GM12878 (cell line): ENCODE data around the gene LAMA2. TPM values are rescaled to one million over a fixed set of nuclear protein-coding genes. Genes with fewer than 3 reads are reported as not detected.

Experiments used
- ATAC-seq: fragments of 200-7000 bp; cut with Tn5 transposase; 3 replicates; pipeline ENCODE4 v1.9.1; 2020; ENCODE audit warnings: mild to moderate bottlenecking, moderate library complexity
- BruUV-seq: library from RNA; stranded (reverse); fragments of 400-500 nt; replicated peaks from 2 replicates; lab custom pipeline; 2021; lab: Mats Ljungman, UMichigan
- CTCF ChIA-PET: fragments of 300-600 bp; sonication (Branson Sonifier 250); formaldehyde crosslinking; extraction: SDS; loops from one replicate; lab custom pipeline; 2021; ENCODE audit warnings: inconsistent platforms; lab: Yijun Ruan, JAX
- POLR2A ChIA-PET: fragments of 350-600 bp; formaldehyde crosslinking; extraction: SDS; loops from one replicate; lab custom pipeline; 2021; ENCODE audit warnings: inconsistent platforms; lab: Charles Lee
- RAD21 ChIA-PET: fragments of 300-600 bp; sonication (Branson Sonifier 250); formaldehyde crosslinking; loops from one replicate; lab custom pipeline; 2023; ENCODE audit warnings: antibody characterized with exemption; ENCODE audit not compliant: unreplicated experiment; lab: Charles Lee
- SMC1A ChIA-PET: fragments of 300-600 bp; sonication (Branson Sonifier 250); formaldehyde crosslinking; loops from one replicate; lab custom pipeline; 2023; ENCODE audit not compliant: unreplicated experiment, uncharacterized antibody; lab: Charles Lee
- DNase-seq: peaks from one replicate; pipeline ENCODE4 v3.0.0-alpha.2; 2011; ENCODE audit warnings: low read depth, low spot score
- FAIRE-seq: peaks from 3 replicates; lab custom pipeline; 2011; peaks lifted over from hg19 to GRCh38; lab: Jason Lieb, UNC
- H2AFZ ChIP-seq: 2 replicates; pipeline ENCODE4 v1.6.0; 2011; ENCODE audit warnings: low read depth, low read length, control low read depth; ENCODE audit not compliant: control insufficient read depth
- H3K27ac ChIP-seq: 2 replicates; pipeline ENCODE4 v1.5.1; 2011; ENCODE audit warnings: control low read depth; ENCODE audit not compliant: control insufficient read depth, insufficient read depth
- H3K27me3 ChIP-seq, 2 experiments: replicated peaks in 1 of 2; 2 replicates each; pipeline versions ENCODE4 v1.6.0 to v1.6.1; 2011; ENCODE audit warnings: low read length in 1 of 2; ENCODE audit not compliant: control insufficient read depth in 2 of 2, insufficient read depth in 2 of 2
- H3K36me3 ChIP-seq, 2 experiments: 2 replicates each; pipeline ENCODE4 v1.5.1; 2011; ENCODE audit warnings: low read length in 1 of 2; ENCODE audit not compliant: control insufficient read depth in 2 of 2, insufficient read depth in 2 of 2
- H3K4me1 ChIP-seq: 2 replicates; pipeline ENCODE4 v1.6.1; 2011; ENCODE audit warnings: mild to moderate bottlenecking, low read length, moderate library complexity, mixed read lengths; ENCODE audit not compliant: control insufficient read depth, insufficient read depth
- H3K4me2 ChIP-seq: 2 replicates; pipeline ENCODE4 v1.6.0; 2011; ENCODE audit warnings: control low read depth; ENCODE audit not compliant: control insufficient read depth, insufficient read depth
- H3K4me3 ChIP-seq: fragments of 200-600 bp; sonication (generic); 2 replicates; pipeline ENCODE4 v1.5.1; 2016
- H3K79me2 ChIP-seq: 2 replicates; pipeline ENCODE4 v1.6.0; 2011; ENCODE audit warnings: low read length; ENCODE audit not compliant: control insufficient read depth, insufficient read depth
- H3K9ac ChIP-seq: 2 replicates; pipeline ENCODE4 v1.8.0; 2011; ENCODE audit warnings: low read length, control low read depth, mixed read lengths; ENCODE audit not compliant: control insufficient read depth, insufficient read depth
- H3K9me3 ChIP-seq: replicated peaks from 3 replicates; pipeline ENCODE4 v1.5.1; 2011; ENCODE audit warnings: mild to moderate bottlenecking, low read length; ENCODE audit not compliant: control insufficient read depth, insufficient read depth
- H4K20me1 ChIP-seq: 2 replicates; pipeline ENCODE4 v1.6.0; 2011; ENCODE audit not compliant: control insufficient read depth, insufficient read depth
- CBX3 ChIP-seq: fragments of 200-600 bp; sonication (generic); IDR thresholded peaks from 2 replicates; pipeline ENCODE4 v1.6.1; 2016; ENCODE audit warnings: low read depth, borderline replicate concordance
- CBX5 ChIP-seq: sonication (generic); IDR thresholded peaks from 2 replicates; pipeline ENCODE4 v1.6.1; 2016; ENCODE audit warnings: low read depth, moderate library complexity, mild to moderate bottlenecking, inconsistent platforms
- EZH2 ChIP-seq: IDR thresholded peaks from 2 replicates; pipeline ENCODE4 v1.6.1; 2012; ENCODE audit warnings: low read depth, mild to moderate bottlenecking, control low read depth, inconsistent platforms, low read length, borderline replicate concordance; ENCODE audit not compliant: control insufficient read depth
- FOXK2 ChIP-seq: fragments of 450-650 bp; IDR thresholded peaks from 2 replicates; pipeline ENCODE4 v1.6.1; 2017; ENCODE audit warnings: mild to moderate bottlenecking, moderate library complexity
- HDAC2 ChIP-seq: fragments of 200-600 bp; sonication (generic); IDR thresholded peaks from 2 replicates; pipeline ENCODE4 v1.6.1; 2017
- HDAC6 ChIP-seq: fragments of 200-600 bp; sonication (generic); IDR thresholded peaks from one replicate; pipeline ENCODE4 v1.8.0; 2017; ENCODE audit warnings: antibody characterized with exemption; ENCODE audit not compliant: unreplicated experiment
- KDM1A ChIP-seq: fragments of 200-600 bp; sonication (generic); IDR thresholded peaks from 2 replicates; pipeline ENCODE4 v1.6.1; 2016; ENCODE audit warnings: borderline replicate concordance
- MYC ChIP-seq: IDR thresholded peaks from 2 replicates; pipeline ENCODE4 v1.6.1; 2011; ENCODE audit warnings: mild to moderate bottlenecking, low read length, moderate library complexity, inconsistent platforms; ENCODE audit not compliant: insufficient read depth, insufficient replicate concordance, insufficient read length, severe bottlenecking
- NFIC ChIP-seq: IDR thresholded peaks from 2 replicates; pipeline ENCODE4 v1.6.1; 2012; ENCODE audit warnings: low read depth, mild to moderate bottlenecking, inconsistent platforms, low read length, moderate library complexity
- NR2F1 ChIP-seq: fragments of 450-650 bp; conservative IDR thresholded peaks from 2 replicates; pipeline ENCODE4 v1.6.1; 2017; ENCODE audit warnings: mild to moderate bottlenecking
- PKNOX1 ChIP-seq: fragments of 450-650 bp; IDR thresholded peaks from 2 replicates; pipeline ENCODE4 v1.6.1; 2016; ENCODE audit warnings: mild to moderate bottlenecking
- RB1 ChIP-seq: fragments of 450-650 bp; formaldehyde crosslinking; IDR thresholded peaks from 2 replicates; pipeline ENCODE4 v1.6.1; 2017; ENCODE audit warnings: mild to moderate bottlenecking, borderline replicate concordance
- RUNX3 ChIP-seq: IDR thresholded peaks from 2 replicates; pipeline ENCODE4 v1.6.1; 2012; ENCODE audit warnings: low read length, inconsistent platforms
- SMAD1 ChIP-seq: fragments of 450-650 bp; IDR thresholded peaks from 2 replicates; pipeline ENCODE4 v1.6.1; 2018; ENCODE audit warnings: mild to moderate bottlenecking, low read depth; ENCODE audit not compliant: partially characterized antibody
- SMC3 ChIP-seq: IDR thresholded peaks from 2 replicates; pipeline ENCODE4 v1.6.1; 2011; ENCODE audit warnings: low read length, improper control_type of control experiment, borderline replicate concordance
- TBL1XR1 ChIP-seq: IDR thresholded peaks from 2 replicates; pipeline ENCODE4 v1.6.1; 2012; ENCODE audit warnings: low read depth, low read length, improper control_type of control experiment
- ZBTB4 ChIP-seq: fragments of 450-650 bp; formaldehyde crosslinking; IDR thresholded peaks from 2 replicates; pipeline ENCODE4 v1.4.0; 2022; ENCODE audit warnings: mild to moderate bottlenecking, moderate library complexity
- ZNF384 ChIP-seq: IDR thresholded peaks from 2 replicates; pipeline ENCODE4 v1.6.1; 2012; ENCODE audit warnings: low read depth, mild to moderate bottlenecking, low read length, improper control_type of control experiment, borderline replicate concordance
- in situ Hi-C: fragments of 300-500 bp; cut with MboI; formaldehyde crosslinking; loops from 9 replicates; pipeline ENCODE4 v1.14.3; 2018; ENCODE audit warnings: mixed read lengths
- intact Hi-C: fragments of 100-400 bp; cut with micrococcal nuclease; formaldehyde crosslinking; loops from one replicate; pipeline ENCODE4 v1.14.2; 2022; ENCODE audit not compliant: unreplicated experiment
- polyA plus RNA-seq, 11 experiments: library from polyadenylated mRNA; depleted of rRNA in 4 of 11; unstranded in 6 of 11; stranded (reverse) in 5 of 11; fragments of >200 nt; fragmentation: Nextera tagmentation in 4 of 11; fragmentation: Illumina TruSeq in 1 of 11; extraction: Ambion mirVana in 4 of 11; extraction: Trizol in 1 of 11; gene quantifications; 1 replicate in 1 of 11; 2 replicates in 10 of 11; pipeline versions ENCODE4 v1.2.1 to v1.2.3, GENCODE V29; 2011 to 2016; ENCODE audit warnings: inconsistent platforms in 2 of 11, missing spikeins in 2 of 11, low read depth in 1 of 11
- total RNA-seq, 4 experiments: library from RNA; depleted of rRNA in 3 of 4; stranded (reverse); fragments of >200 nt in 3 of 4; fragmentation: Illumina TruSeq in 1 of 4; extraction: Trizol in 1 of 4; gene quantifications; 2 replicates each; pipeline versions ENCODE4 v1.2.1 to v1.2.3, GENCODE V29; 2013 to 2021

Gene LAMA2
- total and polyA plus RNA-seq, 10 of the 15 experiments (the other 5 are each of a cell fraction or from before 2014, with no cell fraction given) = 0.04 to 2.0 (median 0.37) TPM; not detected in 1

GRCh38 chr6:129130106-129130505 is 247.2 kb downstream of the LAMA2 start:
- TF ChIP-seq SMC3 (no peak), TBL1XR1 (no peak), HDAC2 (no peak), PKNOX1 (no peak), CBX3 (no peak), NFIC (no peak), EZH2 (no peak), SMAD1 (no peak), FOXK2 (no peak), KDM1A (no peak), MYC (no peak), NR2F1 (no peak), RB1 (no peak), ZBTB4 (CRISPR knock-in tag) (no peak), HDAC6 (no peak), ZNF384 (no peak), RUNX3 (no peak), CBX5 (no peak)
- BruUV-seq = no TSS peak
- Histone ChIP-seq H3K79me2 (no peaks in the 10 kb centered on the region), H2AFZ (no peak overlapping the region), H3K4me2 (no peak overlapping the region), H3K4me1 (no peaks in the 10 kb centered on the region), H4K20me1 (no peaks in the 10 kb centered on the region), H3K36me3 (no peaks in the 10 kb centered on the region), H3K27me3 (no peaks in the 10 kb centered on the region), H3K9ac (no peak overlapping the region), H3K9me3 (no peaks in the 10 kb centered on the region), H3K4me3 (no peak overlapping the region), H3K27ac (no peak overlapping the region)
- ATAC-seq (no peak), DNase-seq (no peak), FAIRE-seq (no peak)
- ChIA-PET CTCF (no interaction called here), SMC1A (no interaction called here), POLR2A (interaction anchor here (0.7 kb wide), 1 partner anchor 91 kb away, joined by 3 read pairs; no protein-coding TSS in a partner anchor), RAD21 (interaction anchor here (0.6 kb wide), 1 partner anchor 1204 kb away, joined by 3 read pairs; no protein-coding TSS in a partner anchor)
- in situ Hi-C loops (no loop called here), intact Hi-C loops (no loop called here)
